Caco-2 (cell line): ENCODE results near the gene ZNF804B. TPM values are rescaled to one million over a fixed set of nuclear protein-coding genes. Genes with fewer than 3 reads are reported as not detected.

ENCODE experiments used
- BruUV-seq: library from RNA; stranded (reverse); fragments of 400-500 nt; replicated peaks from 2 replicates; lab custom pipeline; 2021; lab: Mats Ljungman, UMichigan
- CTCF ChIA-PET: fragments of 300-600 bp; sonication (Branson Sonifier 250); formaldehyde crosslinking; loops from one replicate; lab custom pipeline; 2022; ENCODE audit warnings: antibody characterized with exemption; lab: Charles Lee
- POLR2A ChIA-PET: fragments of 300-600 bp; sonication (Branson Sonifier 250); formaldehyde crosslinking; loops from one replicate; lab custom pipeline; 2022; ENCODE audit warnings: antibody characterized with exemption; lab: Charles Lee
- DNase-seq, 2 experiments: peaks; one replicate each; pipeline versions ENCODE4 v3.0.0 to v3.0.0-alpha.2; 2020 to 2022
- H3K27me3 ChIP-seq: replicated peaks from 2 replicates; pipeline ENCODE4 v1.6.0; 2011; ENCODE audit warnings: low read length; ENCODE audit not compliant: control insufficient read depth, insufficient read depth
- H3K36me3 ChIP-seq: 2 replicates; pipeline ENCODE4 v1.5.1; 2011; ENCODE audit warnings: low read length; ENCODE audit not compliant: control insufficient read depth, insufficient read depth
- H3K4me1 ChIP-seq: fragments of 250-450 bp; sonication (Bioruptor Pico); 2 replicates; pipeline ENCODE4 v1.5.1; 2020; ENCODE audit warnings: mild to moderate bottlenecking
- H3K4me3 ChIP-seq: 2 replicates; pipeline ENCODE4 v1.5.1; 2011; ENCODE audit warnings: low read depth, mild to moderate bottlenecking, control low read depth, low read length
- H3K9me3 ChIP-seq: fragments of 250-450 bp; sonication (Bioruptor Pico); 2 replicates; pipeline ENCODE4 v1.5.1; 2020; ENCODE audit warnings: mild to moderate bottlenecking, moderate library complexity
- H3K27ac Mint-ChIP-seq: one replicate; pipeline ENCODE4 v1.8.0; 2022; ENCODE audit warnings: mixed read lengths; ENCODE audit not compliant: unreplicated experiment
- H3K27me3 Mint-ChIP-seq: one replicate; pipeline ENCODE4 v1.8.0; 2022; ENCODE audit warnings: mixed read lengths; ENCODE audit not compliant: insufficient read depth, unreplicated experiment
- H3K36me3 Mint-ChIP-seq: one replicate; pipeline ENCODE4 v1.8.0; 2022; ENCODE audit warnings: mild to moderate bottlenecking, mixed read lengths; ENCODE audit not compliant: insufficient read depth, unreplicated experiment
- H3K4me1 Mint-ChIP-seq: one replicate; pipeline ENCODE4 v1.8.0; 2022; ENCODE audit warnings: low read depth, mixed read lengths; ENCODE audit not compliant: unreplicated experiment
- H3K4me3 Mint-ChIP-seq: one replicate; pipeline ENCODE4 v1.8.0; 2022; ENCODE audit warnings: mild to moderate bottlenecking, moderate library complexity, mixed read lengths; ENCODE audit not compliant: unreplicated experiment
- H3K9me3 Mint-ChIP-seq: one replicate; pipeline ENCODE4 v1.8.0; 2022; ENCODE audit warnings: mixed read lengths; ENCODE audit not compliant: unreplicated experiment
- intact Hi-C: fragments of 100-400 bp; cut with micrococcal nuclease; formaldehyde crosslinking; loops from one replicate; pipeline ENCODE4 v1.10.0; 2022; ENCODE audit not compliant: unreplicated experiment
- total RNA-seq: library from RNA; stranded (reverse); gene quantifications from 2 replicates; pipeline ENCODE4 v1.2.3, GENCODE V29; 2022
- TF ChIP-seq, protein P1 (sequence below), 2 experiments: fragments of 200-600 bp in 1 of 2; IDR thresholded peaks; 1 replicate in 1 of 2; 2 replicates in 1 of 2; pipeline versions ENCODE4 v1.5.1 to v1.8.0; 2011 to 2022; ENCODE audit warnings: antibody characterized with exemption in 1 of 2, control low read depth in 1 of 2, inconsistent platforms in 1 of 2, low read depth in 1 of 2, low read length in 1 of 2, mild to moderate bottlenecking in 1 of 2, moderate library complexity in 1 of 2; ENCODE audit not compliant: insufficient read depth in 1 of 2, severe bottlenecking in 1 of 2, unreplicated experiment in 1 of 2

ZNF804B gene
- total RNA-seq, 1 experiment from 2014 or later: not detected

GRCh38 chr7:89357121-89357520 is 597.6 kb downstream of the ZNF804B start:
- H3K27me3 ChIP-seq: no peaks in the 10 kb centered on the region
- no TSS peak for BruUV-seq
- H3K4me1 Mint-ChIP-seq: no peaks in the 10 kb centered on the region
- no peaks in the 10 kb centered on the region for H3K9me3 Mint-ChIP-seq
- POLR2A ChIA-PET: no interaction called here
- H3K36me3 ChIP-seq: no peaks in the 10 kb centered on the region
- no peaks in the 10 kb centered on the region for H3K36me3 Mint-ChIP-seq
- no peak overlapping the region for H3K4me3 Mint-ChIP-seq
- intact Hi-C loops: no loop called here
- no peaks in the 10 kb centered on the region for H3K27me3 Mint-ChIP-seq
- no peak overlapping the region for H3K4me3 ChIP-seq
- H3K4me1 ChIP-seq: no peaks in the 10 kb centered on the region
- no peak overlapping the region for H3K27ac Mint-ChIP-seq
- CTCF ChIA-PET: no interaction called here
- TF ChIP-seq, protein P1, sequence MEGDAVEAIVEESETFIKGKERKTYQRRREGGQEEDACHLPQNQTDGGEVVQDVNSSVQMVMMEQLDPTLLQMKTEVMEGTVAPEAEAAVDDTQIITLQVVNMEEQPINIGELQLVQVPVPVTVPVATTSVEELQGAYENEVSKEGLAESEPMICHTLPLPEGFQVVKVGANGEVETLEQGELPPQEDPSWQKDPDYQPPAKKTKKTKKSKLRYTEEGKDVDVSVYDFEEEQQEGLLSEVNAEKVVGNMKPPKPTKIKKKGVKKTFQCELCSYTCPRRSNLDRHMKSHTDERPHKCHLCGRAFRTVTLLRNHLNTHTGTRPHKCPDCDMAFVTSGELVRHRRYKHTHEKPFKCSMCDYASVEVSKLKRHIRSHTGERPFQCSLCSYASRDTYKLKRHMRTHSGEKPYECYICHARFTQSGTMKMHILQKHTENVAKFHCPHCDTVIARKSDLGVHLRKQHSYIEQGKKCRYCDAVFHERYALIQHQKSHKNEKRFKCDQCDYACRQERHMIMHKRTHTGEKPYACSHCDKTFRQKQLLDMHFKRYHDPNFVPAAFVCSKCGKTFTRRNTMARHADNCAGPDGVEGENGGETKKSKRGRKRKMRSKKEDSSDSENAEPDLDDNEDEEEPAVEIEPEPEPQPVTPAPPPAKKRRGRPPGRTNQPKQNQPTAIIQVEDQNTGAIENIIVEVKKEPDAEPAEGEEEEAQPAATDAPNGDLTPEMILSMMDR (IDR thresholded peaks at IDR 0.05; ENCODE audit: insufficient read depth in 1 of 2, low read depth in 1 of 2, low read length in 1 of 2, severe bottlenecking in 1 of 2, unreplicated experiment in 1 of 2): no peak
- H3K9me3 ChIP-seq: no peaks in the 10 kb centered on the region
- DNase-seq: no peak

GRCh38 chr7:89377219-89377618 is 617.7 kb downstream of the ZNF804B start:
- DNase-seq: no peak
- TF ChIP-seq, protein P1 (IDR thresholded peaks at IDR 0.05; ENCODE audit: insufficient read depth in 1 of 2, low read depth in 1 of 2, low read length in 1 of 2, severe bottlenecking in 1 of 2, unreplicated experiment in 1 of 2): no peak
- H3K36me3 ChIP-seq: no peaks in the 10 kb centered on the region
- ChIA-PET CTCF (no interaction called here), POLR2A (no interaction called here)
- no peaks in the 10 kb centered on the region for H3K9me3 ChIP-seq
- intact Hi-C loops: no loop called here
- Mint-ChIP-seq H3K36me3 (no peaks in the 10 kb centered on the region), H3K9me3 (peaks cover under 1% of the 10 kb centered on the region), H3K4me1 (no peaks in the 10 kb centered on the region), H3K4me3 (no peak overlapping the region), H3K27ac (no peak overlapping the region), H3K27me3 (no peaks in the 10 kb centered on the region)
- H3K4me1 ChIP-seq: 0 out of 2 replicates have a peak, but pooled peaks cover 3% of the 10 kb centered on the region
- no TSS peak for BruUV-seq
- no peaks in the 10 kb centered on the region for H3K27me3 ChIP-seq
- H3K4me3 ChIP-seq: no peak overlapping the region

- H3K36me3 Mint-ChIP-seq: no peaks in the 10 kb centered on the region
- no TSS peak for BruUV-seq
- Histone ChIP-seq H3K9me3 (no peaks in the 10 kb centered on the region), H3K4me3 (no peak overlapping the region), H3K27me3 (no peaks in the 10 kb centered on the region), H3K36me3 (no peaks in the 10 kb centered on the region), H3K4me1 (no peaks in the 10 kb centered on the region)
- ChIA-PET POLR2A (no interaction called here), CTCF (no interaction called here)
- intact Hi-C loops: no loop called here
- peaks cover 25% of the 10 kb centered on the region for H3K9me3 Mint-ChIP-seq
- no peak overlapping the region for H3K4me3 Mint-ChIP-seq
- H3K27me3 Mint-ChIP-seq: peaks cover 4% of the 10 kb centered on the region
- no peaks in the 10 kb centered on the region for H3K4me1 Mint-ChIP-seq
- no peak for DNase-seq
- TF ChIP-seq, protein P1 (IDR thresholded peaks at IDR 0.05; ENCODE audit: insufficient read depth in 1 of 2, low read depth in 1 of 2, low read length in 1 of 2, severe bottlenecking in 1 of 2, unreplicated experiment in 1 of 2): no peak
- H3K27ac Mint-ChIP-seq: no peak overlapping the region
These were observed 625.9 kb downstream of the ZNF804B start for GRCh38 chr7:89385411-89385810.

Other genes with a start within 250 kb of the ZNF804B start
- not detected in 2 replicates for gene TEX47, start 36.0 kb downstream of the ZNF804B start, total RNA-seq